Measurements from ENCODE around the gene SFXN5.

Gene SFXN5

GRCh38 chr2:72999729-73000725 is 71.5 kb downstream of the SFXN5 start:
- H3K27ac ChIP-seq (ENCODE audit: low read depth, low read length): no peak overlapping the region
- H3K36me3 ChIP-seq (ENCODE audit: low read length): no peaks in the 10 kb centered on the region
- H3F3A ChIP-seq (ENCODE audit: insufficient read depth): no peaks in the 10 kb centered on the region
- no peaks in the 10 kb centered on the region for H3K27me3 ChIP-seq (ENCODE audit: low read length)
- no peaks in the 10 kb centered on the region for H3K79me2 ChIP-seq (ENCODE audit: insufficient read depth, low read length)
- H4K20me1 ChIP-seq (ENCODE audit: low read depth, low read length): no peaks in the 10 kb centered on the region
- no peak overlapping the region for H3K4me3 ChIP-seq (ENCODE audit: insufficient read depth, low read length, poor library complexity, severe bottlenecking)
- TF ChIP-seq EZH2phosphoT487 (conservative IDR thresholded peaks at IDR 0.05; ENCODE audit: low read length) (no peak), CTCF (IDR thresholded peaks at IDR 0.05; ENCODE audit: insufficient read depth, low read length, poor library complexity, severe bottlenecking) (no peak)
- H2AFZ ChIP-seq (ENCODE audit: low read depth, low read length, severe bottlenecking): no peak overlapping the region
- H3K4me2 ChIP-seq (ENCODE audit: low read depth, low read length, poor library complexity, severe bottlenecking): no peak overlapping the region
- H3K9me2 ChIP-seq (replicated peaks; ENCODE audit: insufficient read depth, low read length): no peaks in the 10 kb centered on the region
- no peaks in the 10 kb centered on the region for H3K9me3 ChIP-seq (ENCODE audit: insufficient read depth, low read length)
- no peak overlapping the region for H3K9ac ChIP-seq (ENCODE audit: low read length)

- Histone ChIP-seq H2AFZ (ENCODE audit: low read depth, low read length, severe bottlenecking) (no peak overlapping the region), H3K9me2 (replicated peaks; ENCODE audit: insufficient read depth, low read length) (no peaks in the 10 kb centered on the region)
- TF ChIP-seq EZH2phosphoT487 (conservative IDR thresholded peaks at IDR 0.05; ENCODE audit: low read length): no peak
- no peak for TF ChIP-seq CTCF (IDR thresholded peaks at IDR 0.05; ENCODE audit: insufficient read depth, low read length, poor library complexity, severe bottlenecking)
Measured at GRCh38 chr2:72998724-72999123, 72.8 kb downstream of the SFXN5 start.

GRCh38 chr2:72998234-72998651 is 73.3 kb downstream of the SFXN5 start:
- no peak for TF ChIP-seq CTCF (IDR thresholded peaks at IDR 0.05; ENCODE audit: insufficient read depth, low read length, poor library complexity, severe bottlenecking)
- no peak for TF ChIP-seq EZH2phosphoT487 (conservative IDR thresholded peaks at IDR 0.05; ENCODE audit: low read length)
- H4K20me1 ChIP-seq (ENCODE audit: low read depth, low read length): no peaks in the 10 kb centered on the region
- no peaks in the 10 kb centered on the region for H3K9me3 ChIP-seq (ENCODE audit: insufficient read depth, low read length)
- no peaks in the 10 kb centered on the region for H3K36me3 ChIP-seq (ENCODE audit: low read length)
- no peak overlapping the region for H3K4me3 ChIP-seq (ENCODE audit: insufficient read depth, low read length, poor library complexity, severe bottlenecking)
- no peaks in the 10 kb centered on the region for H3K27me3 ChIP-seq (ENCODE audit: low read length)
- no peak overlapping the region for H3K9ac ChIP-seq (ENCODE audit: low read length)
- H3F3A ChIP-seq (ENCODE audit: insufficient read depth): no peaks in the 10 kb centered on the region
- no peak overlapping the region for H3K4me2 ChIP-seq (ENCODE audit: low read depth, low read length, poor library complexity, severe bottlenecking)
- no peak overlapping the region for H3K27ac ChIP-seq (ENCODE audit: low read depth, low read length)
- H2AFZ ChIP-seq (ENCODE audit: low read depth, low read length, severe bottlenecking): no peak overlapping the region
- no peaks in the 10 kb centered on the region for H3K79me2 ChIP-seq (ENCODE audit: insufficient read depth, low read length)
- H3K9me2 ChIP-seq (replicated peaks; ENCODE audit: insufficient read depth, low read length): no peaks in the 10 kb centered on the region

More at GRCh38 chr2:72998724-72999123, 72.8 kb downstream of the SFXN5 start:
- H3F3A ChIP-seq (ENCODE audit: insufficient read depth): no peaks in the 10 kb centered on the region
- no peaks in the 10 kb centered on the region for H3K79me2 ChIP-seq (ENCODE audit: insufficient read depth, low read length)
- no peak overlapping the region for H3K4me3 ChIP-seq (ENCODE audit: insufficient read depth, low read length, poor library complexity, severe bottlenecking)
- H4K20me1 ChIP-seq (ENCODE audit: low read depth, low read length): no peaks in the 10 kb centered on the region
- no peaks in the 10 kb centered on the region for H3K9me3 ChIP-seq (ENCODE audit: insufficient read depth, low read length)
- no peak overlapping the region for H3K27ac ChIP-seq (ENCODE audit: low read depth, low read length)
- no peaks in the 10 kb centered on the region for H3K27me3 ChIP-seq (ENCODE audit: low read length)
- H3K9ac ChIP-seq (ENCODE audit: low read length): no peak overlapping the region
- no peak overlapping the region for H3K4me2 ChIP-seq (ENCODE audit: low read depth, low read length, poor library complexity, severe bottlenecking)
- H3K36me3 ChIP-seq (ENCODE audit: low read length): no peaks in the 10 kb centered on the region
